Naive thymus-derived CD8-positive, alpha-beta T cell (primary cell): ENCODE results near the gene TUBB4B. TPM values are rescaled to one million over a fixed set of nuclear protein-coding genes. Genes with fewer than 3 reads are reported as not detected.
"Not testable (repeated sequence)": the region's sequence is repeated elsewhere in the genome, so short reads cannot be mapped to it uniquely, and the experiment has no call there.

ENCODE experiments used
- ATAC-seq, 2 donors: fragments of 150-1000 bp; cut with Tn5 transposase in 1 of 2; sonication (Bioruptor Pico), chemical (Tn5 transposase) in 1 of 2; 1 replicate in 1 of 2; 2 replicates in 1 of 2; pipeline ENCODE4 v1.10.0; 2021; ENCODE audit warnings: mild to moderate bottlenecking in 2 of 2, moderate library complexity in 2 of 2
- POLR2A ChIA-PET: fragments of 350-600 bp; sonication (Branson Sonifier 250); formaldehyde crosslinking; loops from one replicate; lab custom pipeline; 2021; ENCODE audit warnings: antibody characterized with exemption; lab: Charles Lee
- DNase-seq, 10 donors: peaks; one replicate each; pipeline versions ENCODE4 v3.0.0 to v3.0.0-alpha.2; 2020 to 2022
- H3K27ac Mint-ChIP-seq, 10 donors: one replicate each; pipeline ENCODE4 v1.8.0; 2020 to 2022; ENCODE audit warnings: mild to moderate bottlenecking in 10 of 10, mixed read lengths in 10 of 10, moderate library complexity in 4 of 10, inconsistent platforms in 1 of 10
- H3K27me3 Mint-ChIP-seq, 5 donors: one replicate each; pipeline ENCODE4 v1.8.0; 2021 to 2022; ENCODE audit warnings: mixed read lengths in 5 of 5
- H3K36me3 Mint-ChIP-seq, 3 donors: one replicate each; pipeline ENCODE4 v1.8.0; 2020 to 2022; ENCODE audit warnings: mixed read lengths in 3 of 3, mild to moderate bottlenecking in 2 of 3, inconsistent platforms in 1 of 3
- H3K4me1 Mint-ChIP-seq, 4 donors: one replicate each; pipeline ENCODE4 v1.8.0; 2021 to 2022; ENCODE audit warnings: mixed read lengths in 4 of 4
- H3K4me3 Mint-ChIP-seq, 10 donors: one replicate each; pipeline ENCODE4 v1.8.0; 2020 to 2022; ENCODE audit warnings: mild to moderate bottlenecking in 10 of 10, mixed read lengths in 10 of 10, moderate library complexity in 6 of 10, inconsistent platforms in 1 of 10
- H3K9me3 Mint-ChIP-seq, 9 donors: one replicate each; pipeline ENCODE4 v1.8.0; 2020 to 2022; ENCODE audit warnings: mixed read lengths in 9 of 9, mild to moderate bottlenecking in 3 of 9, inconsistent platforms in 1 of 9, moderate library complexity in 1 of 9
- polyA plus RNA-seq, 3 donors: library from polyadenylated mRNA; unstranded; fragments of 300-500 nt; fragmentation: Illumina TruSeq; gene quantifications; one replicate each; pipeline ENCODE4 v1.2.3, GENCODE V29; 2021
- total RNA-seq, 8 experiments: library from RNA in 2 of 8; stranded (reverse) in 2 of 8; gene quantifications; one replicate each; pipeline ENCODE4 v1.2.3 and lab custom pipeline; 2021 to 2026

The TUBB4B gene
- total and polyA plus RNA-seq, 5 experiments from 2014 or later: 10.8 to 60.2 (median 23.4) TPM

- POLR2A ChIA-PET: interaction anchor here (0.6 to 8.9 kb wide), 11 partner anchors 13 to 277 kb away, joined by 3 to 139 read pairs (median 5); partner anchors contain the start of genes ANAPC2, CYSRT1, EXD3 and MAN1B1
- peaks cover 0 to 10% (median 6%) of the 10 kb centered on the region in 3 donors for H3K36me3 Mint-ChIP-seq
- peaks cover 0 to 3% (median 0%) of the 10 kb centered on the region in 5 donors for H3K27me3 Mint-ChIP-seq
- ATAC-seq: no peak
- H3K9me3 Mint-ChIP-seq: no peaks in the 10 kb centered on the region
- H3K4me3 Mint-ChIP-seq: peak overlapping the region; percentile 64 to 90 (median 84)
- peak in 1 of 10 donors; percentile 13 for DNase-seq
- H3K27ac Mint-ChIP-seq: peak overlapping the region; percentile 34 to 88 (median 80)
- H3K4me1 Mint-ChIP-seq: peaks cover 7 to 35% (median 24%) of the 10 kb centered on the region in 4 donors
These were observed 1.4 kb downstream of the TUBB4B start for GRCh38 chr9:137242269-137243203.

- not testable (repeated sequence) for H3K36me3 Mint-ChIP-seq, H3K9me3 Mint-ChIP-seq, H3K27me3 Mint-ChIP-seq, ATAC-seq, DNase-seq
- POLR2A ChIA-PET: interaction anchor here (1.0 to 8.9 kb wide), 5 partner anchors 13 to 179 kb away, joined by 4 to 139 read pairs (median 5); partner anchors contain the start of genes ANAPC2, EXD3, MAN1B1 and NELFB
- Mint-ChIP-seq H3K4me3 (peak overlapping the region in 2 of 10 donors; percentile 8 to 38), H3K27ac (peak overlapping the region in 4 of 10 donors; percentile 13 to 80 (median 52)), H3K4me1 (peaks cover 6 to 35% (median 24%) of the 10 kb centered on the region in 4 donors)
These were observed 2.2 kb downstream of the TUBB4B start for GRCh38 chr9:137243266-137243625.

GRCh38 chr9:137243626-137244485 is 2.8 kb downstream of the TUBB4B start:
- DNase-seq: no peak
- POLR2A ChIA-PET: interaction anchor here (0.6 to 8.9 kb wide), 4 partner anchors 12 to 158 kb away, joined by 5 to 139 read pairs (median 23); partner anchors contain the start of genes MAN1B1 and NELFB
- peaks cover 4 to 30% (median 22%) of the 10 kb centered on the region in 4 donors for H3K4me1 Mint-ChIP-seq
- peak overlapping the region in 2 of 10 donors; percentile 24 to 50 for H3K27ac Mint-ChIP-seq
- peaks cover 0 to 10% (median 6%) of the 10 kb centered on the region in 3 donors for H3K36me3 Mint-ChIP-seq
- H3K27me3 Mint-ChIP-seq: peaks cover 0 to 3% (median 0%) of the 10 kb centered on the region in 5 donors
- ATAC-seq: no peak
- peak overlapping the region in 4 of 10 donors; percentile 8 to 63 (median 26) for H3K4me3 Mint-ChIP-seq
- no peaks in the 10 kb centered on the region for H3K9me3 Mint-ChIP-seq

- POLR2A ChIA-PET: interaction anchor here (0.6 to 8.9 kb wide), 3 partner anchors 11 to 848 kb away, joined by 4 to 139 read pairs (median 5); partner anchors contain the start of gene NELFB
- Mint-ChIP-seq H3K36me3 (peaks cover 0 to 10% (median 6%) of the 10 kb centered on the region in 3 donors), H3K4me1 (peaks cover 2 to 23% (median 18%) of the 10 kb centered on the region in 4 donors), H3K27me3 (peaks cover 0 to 3% (median 0%) of the 10 kb centered on the region in 5 donors), H3K4me3 (peak overlapping the region in 1 of 10 donors; percentile 58), H3K27ac (no peak overlapping the region), H3K9me3 (no peaks in the 10 kb centered on the region)
- no peak for ATAC-seq
- DNase-seq: no peak
These were observed 3.7 kb downstream of the TUBB4B start for GRCh38 chr9:137244486-137245449.

- Mint-ChIP-seq H3K36me3 (peaks cover 0 to 10% (median 6%) of the 10 kb centered on the region in 3 donors), H3K27ac (no peak overlapping the region), H3K4me1 (peaks cover 2 to 21% (median 16%) of the 10 kb centered on the region in 4 donors), H3K4me3 (peak overlapping the region in 1 of 10 donors; percentile 58), H3K9me3 (no peaks in the 10 kb centered on the region), H3K27me3 (peaks cover 0 to 3% (median 0%) of the 10 kb centered on the region in 5 donors)
- DNase-seq (no peak), ATAC-seq (no peak)
- POLR2A ChIA-PET: interaction anchor here (8.9 kb wide), 1 partner anchor 10 kb away, joined by 139 read pairs; the partner anchor contains the start of gene NELFB
These were observed 4.6 kb downstream of the TUBB4B start for GRCh38 chr9:137245450-137246421.

GRCh38 chr9:137247135-137247915 is 6.2 kb downstream of the TUBB4B start:
- Mint-ChIP-seq H3K27me3 (no peaks in the 10 kb centered on the region), H3K4me1 (peaks cover 0 to 14% (median 11%) of the 10 kb centered on the region in 4 donors), H3K9me3 (no peaks in the 10 kb centered on the region), H3K27ac (no peak overlapping the region), H3K36me3 (peaks cover 0 to 10% (median 6%) of the 10 kb centered on the region in 3 donors), H3K4me3 (no peak overlapping the region)
- DNase-seq (no peak), ATAC-seq (no peak)
- POLR2A ChIA-PET: no interaction called here

GRCh38 chr9:137247916-137248175 is 6.8 kb downstream of the TUBB4B start:
- Mint-ChIP-seq H3K4me1 (peaks cover 0 to 9% (median 6%) of the 10 kb centered on the region in 4 donors), H3K27me3 (no peaks in the 10 kb centered on the region), H3K9me3 (no peaks in the 10 kb centered on the region), H3K27ac (no peak overlapping the region), H3K36me3 (peaks cover 0 to 5% (median under 1%) of the 10 kb centered on the region in 3 donors), H3K4me3 (no peak overlapping the region)
- ATAC-seq: no peak
- no peak for DNase-seq
- POLR2A ChIA-PET: interaction anchor here (0.7 kb wide), 1 partner anchor 36 kb away, joined by 4 read pairs; no protein-coding TSS in a partner anchor

- Mint-ChIP-seq H3K27me3 (no peaks in the 10 kb centered on the region), H3K4me3 (no peak overlapping the region), H3K4me1 (peaks cover 4 to 6% (median 5%) of the 10 kb centered on the region in 4 donors), H3K36me3 (no peaks in the 10 kb centered on the region), H3K27ac (no peak overlapping the region), H3K9me3 (no peaks in the 10 kb centered on the region)
- DNase-seq (no peak), ATAC-seq (no peak)
- POLR2A ChIA-PET: interaction anchor here (1.5 kb wide), 1 partner anchor 10 kb away, joined by 7 read pairs; the partner anchor contains the start of gene TUBB4B
These were observed 9.5 kb downstream of the TUBB4B start for GRCh38 chr9:137250329-137251193.

GRCh38 chr9:137251194-137251461 is 10.0 kb downstream of the TUBB4B start, which contains the start of gene STPG3:
Gene STPG3, plus strand, starts transcription at chr9:137251286. Its CDS starts 1 bp downstream, at chr9:137251287.
- H3K4me3 Mint-ChIP-seq: no peak within 1 kb of the TSS

More at GRCh38 chr9:137251194-137251461, 10.0 kb downstream of the TUBB4B start, which contains the start of gene STPG3:
- Mint-ChIP-seq H3K9me3 (no peaks in the 10 kb centered on the region), H3K4me1 (peaks cover 4 to 9% (median 7%) of the 10 kb centered on the region in 4 donors), H3K27ac (peak within 1 kb of the TSS in 1 of 10 donors; percentile 40), H3K36me3 (no peaks in the 10 kb centered on the region), H3K27me3 (no peaks in the 10 kb centered on the region)
- POLR2A ChIA-PET: interaction anchor here (1.5 kb wide), 1 partner anchor 11 kb away, joined by 7 read pairs; the partner anchor contains the start of gene TUBB4B
- ATAC-seq (no peak), DNase-seq (no peak)
